ENCODE results near the gene KNOP1.

GRCh38 chr16:19717741-19718623 is at the start of gene KNOP1, which contains the start of gene IQCK:
- TF ChIP-seq CTCF (IDR thresholded peaks at IDR 0.05) (peak in 3 of 6 experiments; percentile 6 to 30 (median 21)), POLR2A (IDR thresholded peaks at IDR 0.05) (peak; percentile 21 to 24)
